ENCODE results near the gene RTTN. TPM values are rescaled to one million over a fixed set of nuclear protein-coding genes. Genes with fewer than 3 reads are reported as not detected.

RTTN gene
- total RNA-seq, 1 donor from 2014 or later, result 15.8 TPM

- DNase-seq (ENCODE audit: low spot score), result no peak
- Mint-ChIP-seq H3K27ac (ENCODE audit: unreplicated experiment) (no peak overlapping the region), H3K36me3 (ENCODE audit: low read depth, unreplicated experiment) (no peaks in the 10 kb centered on the region), H3K4me3 (ENCODE audit: unreplicated experiment) (no peak overlapping the region), H3K9me3 (ENCODE audit: unreplicated experiment) (no peaks in the 10 kb centered on the region), H3K4me1 (ENCODE audit: unreplicated experiment) (no peaks in the 10 kb centered on the region), H3K27me3 (ENCODE audit: unreplicated experiment) (no peaks in the 10 kb centered on the region)
- TF ChIP-seq, protein P1, sequence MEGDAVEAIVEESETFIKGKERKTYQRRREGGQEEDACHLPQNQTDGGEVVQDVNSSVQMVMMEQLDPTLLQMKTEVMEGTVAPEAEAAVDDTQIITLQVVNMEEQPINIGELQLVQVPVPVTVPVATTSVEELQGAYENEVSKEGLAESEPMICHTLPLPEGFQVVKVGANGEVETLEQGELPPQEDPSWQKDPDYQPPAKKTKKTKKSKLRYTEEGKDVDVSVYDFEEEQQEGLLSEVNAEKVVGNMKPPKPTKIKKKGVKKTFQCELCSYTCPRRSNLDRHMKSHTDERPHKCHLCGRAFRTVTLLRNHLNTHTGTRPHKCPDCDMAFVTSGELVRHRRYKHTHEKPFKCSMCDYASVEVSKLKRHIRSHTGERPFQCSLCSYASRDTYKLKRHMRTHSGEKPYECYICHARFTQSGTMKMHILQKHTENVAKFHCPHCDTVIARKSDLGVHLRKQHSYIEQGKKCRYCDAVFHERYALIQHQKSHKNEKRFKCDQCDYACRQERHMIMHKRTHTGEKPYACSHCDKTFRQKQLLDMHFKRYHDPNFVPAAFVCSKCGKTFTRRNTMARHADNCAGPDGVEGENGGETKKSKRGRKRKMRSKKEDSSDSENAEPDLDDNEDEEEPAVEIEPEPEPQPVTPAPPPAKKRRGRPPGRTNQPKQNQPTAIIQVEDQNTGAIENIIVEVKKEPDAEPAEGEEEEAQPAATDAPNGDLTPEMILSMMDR (IDR thresholded peaks at IDR 0.05; ENCODE audit: unreplicated experiment), result no peak
Observed at GRCh38 chr18:70169747-70170146, 35.7 kb downstream of the RTTN start.

DNA sequence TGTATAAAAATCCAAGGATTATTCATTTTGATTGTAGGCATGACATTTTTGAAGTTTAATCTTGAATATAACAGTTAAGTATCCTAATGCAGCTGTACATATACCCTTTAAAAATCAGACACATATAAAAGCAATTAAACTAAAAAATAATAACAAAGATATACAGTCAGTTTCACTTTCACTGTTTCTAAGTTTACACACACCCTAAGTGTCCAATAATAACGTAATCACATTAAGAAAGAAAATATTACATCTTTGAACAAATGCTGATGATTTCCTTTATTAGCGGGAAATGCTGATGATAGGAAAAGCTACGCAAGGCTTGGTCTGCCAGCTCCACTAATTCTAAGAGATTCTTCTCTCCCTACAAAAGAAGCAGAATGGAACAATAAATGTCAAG is 38.8 kb downstream of the RTTN start:
- Mint-ChIP-seq H3K27ac (ENCODE audit: unreplicated experiment) (no peak overlapping the region), H3K9me3 (ENCODE audit: unreplicated experiment) (no peaks in the 10 kb centered on the region), H3K4me1 (ENCODE audit: unreplicated experiment) (no peaks in the 10 kb centered on the region), H3K4me3 (ENCODE audit: unreplicated experiment) (no peak overlapping the region), H3K36me3 (ENCODE audit: low read depth, unreplicated experiment) (peaks cover 7% of the 10 kb centered on the region), H3K27me3 (ENCODE audit: unreplicated experiment) (peaks cover 5% of the 10 kb centered on the region)
- TF ChIP-seq, protein P1 (IDR thresholded peaks at IDR 0.05; ENCODE audit: unreplicated experiment), result no peak
- no peak for DNase-seq (ENCODE audit: low spot score)

- H3K4me3 Mint-ChIP-seq (ENCODE audit: unreplicated experiment), result no peak overlapping the region
Observed at GRCh38 chr18:70165936-70166335, 39.6 kb downstream of the RTTN start.

DNA sequence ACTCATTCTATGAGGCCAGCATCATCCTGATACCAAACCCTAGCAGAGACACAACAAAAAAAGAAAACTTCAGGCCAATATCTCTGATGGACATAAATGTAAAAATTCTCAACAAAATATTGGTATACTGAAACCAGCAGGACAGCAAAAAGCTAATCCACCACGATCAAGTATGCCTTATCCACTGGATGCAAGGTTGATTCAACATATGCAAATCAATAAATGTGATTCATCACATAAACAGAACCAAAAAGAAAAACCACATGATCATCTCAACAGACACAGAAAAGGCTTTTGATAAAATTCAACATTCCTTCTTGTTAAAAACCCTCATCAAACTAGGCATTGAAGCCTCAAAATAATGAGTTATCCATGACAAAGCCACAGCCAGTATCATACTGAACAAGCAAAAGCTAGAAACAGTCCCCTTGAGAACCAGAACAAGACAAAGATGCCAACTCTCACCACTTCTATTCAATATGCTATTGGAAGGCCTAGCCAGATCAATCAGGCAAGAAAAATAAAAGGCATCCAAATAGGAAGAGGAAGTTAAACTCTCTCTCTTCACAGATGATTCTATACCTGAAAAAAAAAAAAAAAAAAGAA is 45.3 kb downstream of the RTTN start:
- no peaks in the 10 kb centered on the region for H3K9me3 Mint-ChIP-seq (ENCODE audit: unreplicated experiment)
- no peak for DNase-seq (ENCODE audit: low spot score)
- TF ChIP-seq, protein P1 (IDR thresholded peaks at IDR 0.05; ENCODE audit: unreplicated experiment), result no peak
- peaks cover 13% of the 10 kb centered on the region for H3K36me3 Mint-ChIP-seq (ENCODE audit: low read depth, unreplicated experiment)
- H3K27ac Mint-ChIP-seq (ENCODE audit: unreplicated experiment), result no peak overlapping the region
- H3K27me3 Mint-ChIP-seq (ENCODE audit: unreplicated experiment), result peaks cover 5% of the 10 kb centered on the region
- no peak overlapping the region for H3K4me3 Mint-ChIP-seq (ENCODE audit: unreplicated experiment)
- peaks cover 8% of the 10 kb centered on the region for H3K4me1 Mint-ChIP-seq (ENCODE audit: unreplicated experiment)

More at GRCh38 chr18:70165936-70166335, 39.6 kb downstream of the RTTN start:
- TF ChIP-seq, protein P1 (IDR thresholded peaks at IDR 0.05; ENCODE audit: unreplicated experiment), result no peak
- H3K4me1 Mint-ChIP-seq (ENCODE audit: unreplicated experiment), result no peaks in the 10 kb centered on the region
- H3K27me3 Mint-ChIP-seq (ENCODE audit: unreplicated experiment), result peaks cover 5% of the 10 kb centered on the region
- no peak overlapping the region for H3K27ac Mint-ChIP-seq (ENCODE audit: unreplicated experiment)
- no peaks in the 10 kb centered on the region for H3K9me3 Mint-ChIP-seq (ENCODE audit: unreplicated experiment)
- peaks cover 7% of the 10 kb centered on the region for H3K36me3 Mint-ChIP-seq (ENCODE audit: low read depth, unreplicated experiment)
- DNase-seq (ENCODE audit: low spot score), result no peak

GRCh38 chr18:70158992-70159717 is 46.3 kb downstream of the RTTN start:
- no peak overlapping the region for H3K27ac Mint-ChIP-seq (ENCODE audit: unreplicated experiment)
- no peak for DNase-seq (ENCODE audit: low spot score)
- H3K4me3 Mint-ChIP-seq (ENCODE audit: unreplicated experiment), result no peak overlapping the region
- peaks cover 13% of the 10 kb centered on the region for H3K36me3 Mint-ChIP-seq (ENCODE audit: low read depth, unreplicated experiment)
- TF ChIP-seq, protein P1 (IDR thresholded peaks at IDR 0.05; ENCODE audit: unreplicated experiment), result no peak
- peaks cover 8% of the 10 kb centered on the region for H3K4me1 Mint-ChIP-seq (ENCODE audit: unreplicated experiment)
- no peaks in the 10 kb centered on the region for H3K9me3 Mint-ChIP-seq (ENCODE audit: unreplicated experiment)
- peaks cover 6% of the 10 kb centered on the region for H3K27me3 Mint-ChIP-seq (ENCODE audit: unreplicated experiment)

Measured in endothelial cell (in vitro differentiated cells).